IMR-90 (cell line): Measurements from ENCODE around the gene CACNA2D4. TPM values are rescaled to one million over a fixed set of nuclear protein-coding genes. Genes with fewer than 3 reads are reported as not detected.

Experiments used
- ATAC-seq: fragments of 200-7000 bp; cut with Tn5 transposase; 2 replicates; pipeline ENCODE4 v1.9.1; 2020; ENCODE audit warnings: low read depth, mild to moderate bottlenecking, moderate library complexity
- BruUV-seq: library from RNA; stranded (reverse); fragments of 400-500 nt; replicated peaks from 2 replicates; lab custom pipeline; 2021; lab: Mats Ljungman, UMichigan
- CTCF ChIA-PET: fragments of 300-600 bp; formaldehyde crosslinking; extraction: SDS; loops from one replicate; lab custom pipeline; 2021; ENCODE audit warnings: antibody characterized with exemption; lab: Yijun Ruan, JAX
- POLR2A ChIA-PET: fragments of 300-600 bp; sonication (Branson Sonifier 250); formaldehyde crosslinking; loops from one replicate; lab custom pipeline; 2022; ENCODE audit warnings: antibody characterized with exemption; ENCODE audit not compliant: unreplicated experiment; lab: Charles Lee
- DNase-seq: peaks from one replicate; pipeline ENCODE4 v3.0.0; 2013
- H2AFZ ChIP-seq: replicated peaks from 2 replicates; pipeline ENCODE3; 2013; ENCODE audit warnings: low read length, mild to moderate bottlenecking; ENCODE audit not compliant: poor library complexity
- H2AK5ac ChIP-seq: 2 replicates; pipeline ENCODE4 v1.6.1; 2013; ENCODE audit warnings: low read depth, low read length, inconsistent platforms
- H2AK9ac ChIP-seq: replicated peaks from 2 replicates; pipeline ENCODE3; 2013; ENCODE audit warnings: mild to moderate bottlenecking, low read depth, low read length, moderate library complexity; ENCODE audit not compliant: poor library complexity
- H2BK120ac ChIP-seq: 2 replicates; pipeline ENCODE4 v1.6.1; 2013; ENCODE audit warnings: low read depth, low read length, inconsistent platforms
- H2BK15ac ChIP-seq: 3 replicates; pipeline ENCODE4 v1.6.1; 2013; ENCODE audit warnings: low read depth, low read length, inconsistent platforms
- H2BK20ac ChIP-seq: 2 replicates; pipeline ENCODE4 v1.6.1; 2013; ENCODE audit warnings: low read depth, mild to moderate bottlenecking, inconsistent platforms, low read length, moderate library complexity
- H2BK5ac ChIP-seq: 2 replicates; pipeline ENCODE4 v1.6.1; 2013; ENCODE audit warnings: mild to moderate bottlenecking, low read depth, low read length, inconsistent platforms; ENCODE audit not compliant: poor library complexity, severe bottlenecking
- H3K14ac ChIP-seq: replicated peaks from 2 replicates; pipeline ENCODE4 v1.6.1; 2013; ENCODE audit warnings: low read depth, low read length, inconsistent platforms
- H3K18ac ChIP-seq: 2 replicates; pipeline ENCODE4 v1.6.1; 2013; ENCODE audit warnings: low read depth, low read length, control low read depth
- H3K23ac ChIP-seq: 2 replicates; pipeline ENCODE4 v1.6.1; 2013; ENCODE audit warnings: low read depth, low read length, inconsistent platforms
- H3K27ac ChIP-seq: 2 replicates; pipeline ENCODE4 v1.5.1; 2013; ENCODE audit warnings: mild to moderate bottlenecking, control low read depth, low read length; ENCODE audit not compliant: insufficient read depth
- H3K27me3 ChIP-seq: 2 replicates; pipeline ENCODE4 v1.6.1; 2013; ENCODE audit warnings: low read length; ENCODE audit not compliant: control insufficient read depth, insufficient read depth
- H3K36me3 ChIP-seq: 2 replicates; pipeline ENCODE4 v1.6.1; 2013; ENCODE audit warnings: low read length, mixed read lengths; ENCODE audit not compliant: control insufficient read depth, insufficient read depth
- H3K4ac ChIP-seq: 2 replicates; pipeline ENCODE4 v1.6.1; 2013; ENCODE audit warnings: low read depth, low read length, inconsistent platforms
- H3K4me1 ChIP-seq: 2 replicates; pipeline ENCODE4 v1.6.1; 2013; ENCODE audit warnings: low read length, mixed read lengths; ENCODE audit not compliant: control insufficient read depth, insufficient read depth
- H3K4me2 ChIP-seq: 2 replicates; pipeline ENCODE4 v1.6.1; 2013; ENCODE audit warnings: low read depth, mild to moderate bottlenecking, control low read depth, low read length, moderate library complexity
- H3K4me3 ChIP-seq: 2 replicates; pipeline ENCODE4 v1.5.1; 2013; ENCODE audit warnings: low read depth, mild to moderate bottlenecking, control low read depth, low read length, moderate library complexity; ENCODE audit not compliant: insufficient read depth
- H3K56ac ChIP-seq: 2 replicates; pipeline ENCODE4 v1.6.1; 2013; ENCODE audit warnings: low read length, inconsistent platforms; ENCODE audit not compliant: insufficient read depth; ENCODE audit errors: extremely low read depth
- H3K79me1 ChIP-seq, 2 experiments: 2 replicates each; pipeline ENCODE4 v1.6.1; 2013; ENCODE audit warnings: low read length in 2 of 2, inconsistent platforms in 1 of 2, low read depth in 1 of 2
- H3K9ac ChIP-seq: 2 replicates; pipeline ENCODE4 v1.6.1; 2013; ENCODE audit warnings: low read depth, low read length, control low read depth
- H3K9me1 ChIP-seq: 2 replicates; pipeline ENCODE4 v1.6.1; 2013; ENCODE audit warnings: low read length, inconsistent platforms; ENCODE audit not compliant: insufficient read depth
- H3K9me3 ChIP-seq: 2 replicates; pipeline ENCODE4 v1.6.1; 2013; ENCODE audit warnings: low read length; ENCODE audit not compliant: control insufficient read depth, insufficient read depth
- H4K20me1 ChIP-seq: 2 replicates; pipeline ENCODE4 v1.6.1; 2013; ENCODE audit warnings: low read length, inconsistent platforms; ENCODE audit not compliant: insufficient read depth
- H4K5ac ChIP-seq: 2 replicates; pipeline ENCODE4 v1.6.1; 2013; ENCODE audit warnings: mild to moderate bottlenecking, low read depth, low read length, control low read depth
- H4K8ac ChIP-seq, 2 experiments: 2 replicates each; pipeline ENCODE4 v1.6.1; 2013; ENCODE audit warnings: low read depth in 2 of 2, low read length in 2 of 2, control low read depth in 1 of 2, inconsistent platforms in 1 of 2
- H4K91ac ChIP-seq: 2 replicates; pipeline ENCODE4 v1.6.1; 2013; ENCODE audit warnings: low read depth, low read length, inconsistent platforms; ENCODE audit not compliant: insufficient read depth
- BHLHE40 ChIP-seq: fragments of 150-350 bp; IDR thresholded peaks from 2 replicates; pipeline ENCODE4 v1.6.1; 2016; ENCODE audit warnings: mild to moderate bottlenecking, low read depth, low read length
- MXI1 ChIP-seq: IDR thresholded peaks from 2 replicates; pipeline ENCODE4 v1.6.1; 2012; ENCODE audit warnings: low read depth, mild to moderate bottlenecking, low read length, moderate library complexity, borderline replicate concordance
- RAD21 ChIP-seq: IDR thresholded peaks from 2 replicates; pipeline ENCODE4 v1.6.1; 2012; ENCODE audit warnings: low read length, improper control_type of control experiment
- WGBS, 2 experiments: methylation state at CpG; one replicate each; pipeline versions ENCODE4 v1.1.5 to v1.1.7; 2013; ENCODE audit warnings: missing lambda C conversion rate in 2 of 2; ENCODE audit not compliant: insufficient read length in 1 of 2; ENCODE audit errors: extremely low coverage in 2 of 2; 5-methylcytosine and 5-hydroxymethylcytosine counted together
- dilution Hi-C: fragments of 300-500 bp; cut with HindIII; formaldehyde crosslinking; loops from one replicate; pipeline ENCODE4 v1.14.3; 2018; ENCODE audit warnings: low sequenced_read_pairs; ENCODE audit not compliant: unreplicated experiment
- in situ Hi-C: fragments of 300-500 bp; cut with MboI; formaldehyde crosslinking; loops from 3 replicates; pipeline ENCODE4 v1.14.3; 2019; ENCODE audit warnings: low sequenced_read_pairs, inconsistent platforms, mixed read lengths
- intact Hi-C: fragments of 100-400 bp; cut with micrococcal nuclease; formaldehyde crosslinking; loops from 2 replicates; pipeline ENCODE4 v1.10.0; 2022
- polyA plus RNA-seq, 3 experiments: library from polyadenylated mRNA; depleted of rRNA; stranded (reverse); fragments of >200 nt; gene quantifications; 2 replicates each; pipeline ENCODE4 v1.2.3, GENCODE V29; 2012; ENCODE audit warnings: low replicate concordance in 1 of 3
- total RNA-seq: library from RNA; depleted of rRNA; stranded (reverse); fragments of >200 nt; gene quantifications from 2 replicates; pipeline ENCODE4 v1.2.3, GENCODE V29; 2012; rRNA removed
- TF ChIP-seq, protein P1 (sequence below): conservative IDR thresholded peaks from 2 replicates; pipeline ENCODE4 v1.5.1; 2012; ENCODE audit warnings: mild to moderate bottlenecking, low read depth, low read length, improper control_type of control experiment

The CACNA2D4 gene
- total and polyA plus RNA-seq, 2 of the 4 experiments (the other 2 are of a cell fraction) = 0.18 to 0.22 TPM

DNA sequence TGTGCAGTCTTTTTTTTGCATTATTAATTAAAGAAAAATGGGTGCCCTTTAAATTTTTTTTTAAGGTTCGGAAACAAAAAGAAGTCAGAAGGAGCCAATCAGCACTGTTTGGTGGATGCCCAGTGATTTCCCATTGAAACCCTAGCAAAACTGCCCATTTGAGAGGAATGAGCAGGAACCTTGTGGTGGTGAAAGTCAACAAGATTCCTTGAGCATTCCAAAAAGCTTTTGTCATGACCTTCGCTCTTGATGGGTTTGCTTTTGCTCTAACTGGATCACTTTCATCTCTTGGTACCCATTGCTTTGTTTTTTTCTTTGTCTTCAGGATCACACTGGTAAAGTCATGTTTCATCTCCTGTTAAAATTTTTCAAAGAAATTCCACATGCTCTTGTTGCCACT lies 173.5 kb downstream of the CACNA2D4 start:
- H3K9me3 ChIP-seq = peaks cover 5% of the 10 kb centered on the region
- no peak overlapping the region for H4K8ac ChIP-seq
- POLR2A ChIA-PET = no interaction called here
- no peak overlapping the region for H3K14ac ChIP-seq
- H2BK5ac ChIP-seq = no peak overlapping the region
- H2BK120ac ChIP-seq = no peak overlapping the region
- H4K91ac ChIP-seq = no peak overlapping the region
- no peak overlapping the region for H3K4me3 ChIP-seq
- DNase-seq (peak; percentile 35), ATAC-seq (peak; percentile 59)
- no peak overlapping the region for H2AFZ ChIP-seq
- no peak overlapping the region for H3K4me2 ChIP-seq
- H3K4me1 ChIP-seq = peaks cover 2% of the 10 kb centered on the region; the same call in 1 of the 2 replicates
- TF ChIP-seq, protein P1, sequence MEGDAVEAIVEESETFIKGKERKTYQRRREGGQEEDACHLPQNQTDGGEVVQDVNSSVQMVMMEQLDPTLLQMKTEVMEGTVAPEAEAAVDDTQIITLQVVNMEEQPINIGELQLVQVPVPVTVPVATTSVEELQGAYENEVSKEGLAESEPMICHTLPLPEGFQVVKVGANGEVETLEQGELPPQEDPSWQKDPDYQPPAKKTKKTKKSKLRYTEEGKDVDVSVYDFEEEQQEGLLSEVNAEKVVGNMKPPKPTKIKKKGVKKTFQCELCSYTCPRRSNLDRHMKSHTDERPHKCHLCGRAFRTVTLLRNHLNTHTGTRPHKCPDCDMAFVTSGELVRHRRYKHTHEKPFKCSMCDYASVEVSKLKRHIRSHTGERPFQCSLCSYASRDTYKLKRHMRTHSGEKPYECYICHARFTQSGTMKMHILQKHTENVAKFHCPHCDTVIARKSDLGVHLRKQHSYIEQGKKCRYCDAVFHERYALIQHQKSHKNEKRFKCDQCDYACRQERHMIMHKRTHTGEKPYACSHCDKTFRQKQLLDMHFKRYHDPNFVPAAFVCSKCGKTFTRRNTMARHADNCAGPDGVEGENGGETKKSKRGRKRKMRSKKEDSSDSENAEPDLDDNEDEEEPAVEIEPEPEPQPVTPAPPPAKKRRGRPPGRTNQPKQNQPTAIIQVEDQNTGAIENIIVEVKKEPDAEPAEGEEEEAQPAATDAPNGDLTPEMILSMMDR = no peak
- TF ChIP-seq RAD21 (no peak), MXI1 (no peak), BHLHE40 (no peak)
- peaks cover 27 to 50% of the 10 kb centered on the region in 2 experiments for H3K79me1 ChIP-seq
- no peak overlapping the region for H2BK15ac ChIP-seq
- H3K9me1 ChIP-seq = no peaks in the 10 kb centered on the region; the same call in none of the 2 replicates
- WGBS, 2 experiments = 100% methylated on average over 1 of the region's 2 CpGs; no CpG with 5 or more reads in 1 of the 2 experiments
- H3K23ac ChIP-seq = no peak overlapping the region
- in situ Hi-C loops (no loop called here), dilution Hi-C loops (no loop called here), intact Hi-C loops (no loop called here)
- H3K18ac ChIP-seq = no peak overlapping the region
- no peak overlapping the region for H2BK20ac ChIP-seq
- no peak overlapping the region for H3K4ac ChIP-seq
- H2AK9ac ChIP-seq = no peak overlapping the region
- BruUV-seq = no TSS peak
- no peak overlapping the region for H3K56ac ChIP-seq
- CTCF ChIA-PET = no interaction called here
- no peak overlapping the region for H4K5ac ChIP-seq
- no peak overlapping the region for H3K27ac ChIP-seq
- H3K9ac ChIP-seq = no peak overlapping the region
- no peaks in the 10 kb centered on the region for H3K27me3 ChIP-seq
- H2AK5ac ChIP-seq = no peak overlapping the region
- H4K20me1 ChIP-seq = peaks cover 19% of the 10 kb centered on the region
- H3K36me3 ChIP-seq = no peaks in the 10 kb centered on the region

Other genes starting within 250 kb of the CACNA2D4 start
- 24.9 and 27.2 TPM in 2 replicates for gene ADIPOR2, start 227.6 kb downstream of the CACNA2D4 start, total RNA-seq
- 18.4 and 20.0 TPM in 2 replicates for gene ADIPOR2, start 227.6 kb downstream of the CACNA2D4 start, polyA plus RNA-seq (2012; rRNA removed)
- not detected in 2 replicates for gene LRTM2, start 98.1 kb downstream of the CACNA2D4 start, total RNA-seq
- gene LRTM2, start 98.1 kb downstream of the CACNA2D4 start, polyA plus RNA-seq (2012; rRNA removed) = not detected in 2 replicates
- 13.3 and 13.9 TPM in 2 replicates for gene DCP1B, start 85.8 kb upstream of the CACNA2D4 start, total RNA-seq
- 19.7 and 22.5 TPM in 2 replicates for gene DCP1B, start 85.8 kb upstream of the CACNA2D4 start, polyA plus RNA-seq (2012; rRNA removed)
- gene CACNA1C, start 134.3 kb upstream of the CACNA2D4 start, total RNA-seq = 1.6 and 1.9 TPM in 2 replicates
- 2.6 and 2.7 TPM in 2 replicates for gene CACNA1C, start 134.3 kb upstream of the CACNA2D4 start, polyA plus RNA-seq (2012; rRNA removed)